Kidney (tissue), 14 donors: ENCODE measurements around the gene KCNN3. TPM values are rescaled to one million over a fixed set of nuclear protein-coding genes. Genes with fewer than 3 reads are reported as not detected.

ENCODE experiments used
- DNase-seq, 5 donors: peaks; one replicate each; pipeline ENCODE4 v3.0.0-alpha.2; 2013 to 2020
- FAIRE-seq: peaks from 2 replicates; lab custom pipeline; 2012; peaks lifted over from hg19 to GRCh38; lab: Jason Lieb, UNC
- H3K27ac ChIP-seq, 2 donors: one replicate each; pipeline ENCODE4 v1.7.0; 2013; ENCODE audit warnings: low read depth in 2 of 2, low read length in 2 of 2, inconsistent platforms in 1 of 2
- H3K27me3 ChIP-seq: one replicate; pipeline ENCODE4 v1.7.1; 2013; ENCODE audit warnings: low read length, inconsistent platforms; ENCODE audit not compliant: control insufficient read depth, insufficient read depth
- H3K36me3 ChIP-seq, 3 donors: one replicate each; pipeline versions ENCODE4 v1.7.0 to v1.7.1; 2013; ENCODE audit warnings: low read length in 3 of 3, control low read depth in 1 of 3, inconsistent platforms in 1 of 3; ENCODE audit not compliant: insufficient read depth in 3 of 3, control insufficient read depth in 2 of 3
- H3K4me1 ChIP-seq, 3 donors: one replicate each; pipeline versions ENCODE4 v1.7.0 to v1.7.1; 2013; ENCODE audit warnings: low read length in 3 of 3, inconsistent platforms in 1 of 3, low read depth in 1 of 3; ENCODE audit not compliant: control insufficient read depth in 2 of 3, insufficient read depth in 2 of 3
- H3K4me3 ChIP-seq, 3 donors: one replicate each; pipeline versions ENCODE4 v1.7.0 to v1.8.1; 2013; ENCODE audit warnings: low read length in 3 of 3, control low read depth in 1 of 3, inconsistent platforms in 1 of 3
- H3K9ac ChIP-seq, 3 donors: one replicate each; pipeline versions ENCODE4 v1.7.0 to v1.7.1; 2013; ENCODE audit warnings: low read length in 3 of 3, control low read depth in 1 of 3, inconsistent platforms in 1 of 3
- H3K9me3 ChIP-seq, 3 donors: one replicate each; pipeline versions ENCODE4 v1.7.0 to v1.7.1; 2013; ENCODE audit warnings: low read length in 3 of 3, control low read depth in 1 of 3, inconsistent platforms in 1 of 3; ENCODE audit not compliant: control insufficient read depth in 2 of 3, insufficient read depth in 1 of 3
- intact Hi-C: fragments of 100-400 bp; cut with DNase I; formaldehyde crosslinking; loops from one replicate; pipeline ENCODE4 v1.11.1; 2022
- polyA plus RNA-seq: library from polyadenylated mRNA; stranded (reverse); fragments of 350-450 nt; fragmentation: Illumina TruSeq; extraction: RNeasy Lipid Tissue Mini Kit (QIAGEN cat#74804); gene quantifications from one replicate; pipeline ENCODE4 v1.2.3, GENCODE V29; 2014; ENCODE audit warnings: low read depth, low replicate concordance; ENCODE audit not compliant: insufficient read depth
- total RNA-seq: library from RNA; stranded (reverse); fragmentation: NEBNext Ultra II Directional; extraction: Animal tissue kit (Norgen Biotek cat#: 25700); gene quantifications from one replicate; pipeline ENCODE4 v1.2.1, GENCODE V29; 2021
- TF ChIP-seq, protein P1 (sequence below): IDR thresholded peaks from 3 replicates; pipeline ENCODE4 v1.5.1; 2012; ENCODE audit warnings: mild to moderate bottlenecking, moderate library complexity, borderline replicate concordance; ENCODE audit not compliant: insufficient read depth; ENCODE audit errors: extremely low read depth
- donor health status: control.
- donor health status: control.
- donor health status: control.
- donor health status: control.
- donor health status: control.
- donor health status: DM: yes; HTN: yes; CAD: no.
- donor health status: Normal renal cell carcinoma (clear cell type).

Gene KCNN3
- total and polyA plus RNA-seq, 2 donors from 2014 or later, result 2.6 to 5.6 TPM

DNA sequence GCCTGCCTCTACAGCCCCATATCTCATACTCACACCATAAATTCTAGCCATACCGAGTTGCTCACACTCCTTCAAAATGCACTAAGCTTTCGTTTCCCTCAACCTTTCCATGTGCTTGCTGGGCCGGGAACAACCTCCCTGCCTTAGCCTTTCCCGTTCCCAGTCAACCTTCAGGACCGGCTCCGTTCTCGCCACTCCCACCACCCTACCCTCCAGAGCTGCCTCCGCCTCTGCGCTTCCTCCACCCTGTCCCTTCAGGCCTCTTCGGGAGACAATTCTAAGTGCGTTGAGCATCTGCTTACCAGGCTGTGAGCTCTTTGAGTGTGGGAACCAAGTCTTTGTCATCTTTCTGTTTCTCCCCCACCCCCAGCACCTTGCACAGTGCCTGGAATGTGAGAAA lies 31.6 kb downstream of the KCNN3 start:
- TF ChIP-seq, protein P1, sequence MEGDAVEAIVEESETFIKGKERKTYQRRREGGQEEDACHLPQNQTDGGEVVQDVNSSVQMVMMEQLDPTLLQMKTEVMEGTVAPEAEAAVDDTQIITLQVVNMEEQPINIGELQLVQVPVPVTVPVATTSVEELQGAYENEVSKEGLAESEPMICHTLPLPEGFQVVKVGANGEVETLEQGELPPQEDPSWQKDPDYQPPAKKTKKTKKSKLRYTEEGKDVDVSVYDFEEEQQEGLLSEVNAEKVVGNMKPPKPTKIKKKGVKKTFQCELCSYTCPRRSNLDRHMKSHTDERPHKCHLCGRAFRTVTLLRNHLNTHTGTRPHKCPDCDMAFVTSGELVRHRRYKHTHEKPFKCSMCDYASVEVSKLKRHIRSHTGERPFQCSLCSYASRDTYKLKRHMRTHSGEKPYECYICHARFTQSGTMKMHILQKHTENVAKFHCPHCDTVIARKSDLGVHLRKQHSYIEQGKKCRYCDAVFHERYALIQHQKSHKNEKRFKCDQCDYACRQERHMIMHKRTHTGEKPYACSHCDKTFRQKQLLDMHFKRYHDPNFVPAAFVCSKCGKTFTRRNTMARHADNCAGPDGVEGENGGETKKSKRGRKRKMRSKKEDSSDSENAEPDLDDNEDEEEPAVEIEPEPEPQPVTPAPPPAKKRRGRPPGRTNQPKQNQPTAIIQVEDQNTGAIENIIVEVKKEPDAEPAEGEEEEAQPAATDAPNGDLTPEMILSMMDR, result no peak
- FAIRE-seq, result no peak
- Histone ChIP-seq H3K9me3 (no peaks in the 10 kb centered on the region), H3K4me1 (peaks cover 3 to 13% (median 6%) of the 10 kb centered on the region in 3 donors), H3K36me3 (no peaks in the 10 kb centered on the region), H3K9ac (no peak overlapping the region), H3K27ac (no peak overlapping the region), H3K4me3 (no peak overlapping the region), H3K27me3 (no peaks in the 10 kb centered on the region)
- intact Hi-C loops, result no loop called here
- no peak for DNase-seq

DNA sequence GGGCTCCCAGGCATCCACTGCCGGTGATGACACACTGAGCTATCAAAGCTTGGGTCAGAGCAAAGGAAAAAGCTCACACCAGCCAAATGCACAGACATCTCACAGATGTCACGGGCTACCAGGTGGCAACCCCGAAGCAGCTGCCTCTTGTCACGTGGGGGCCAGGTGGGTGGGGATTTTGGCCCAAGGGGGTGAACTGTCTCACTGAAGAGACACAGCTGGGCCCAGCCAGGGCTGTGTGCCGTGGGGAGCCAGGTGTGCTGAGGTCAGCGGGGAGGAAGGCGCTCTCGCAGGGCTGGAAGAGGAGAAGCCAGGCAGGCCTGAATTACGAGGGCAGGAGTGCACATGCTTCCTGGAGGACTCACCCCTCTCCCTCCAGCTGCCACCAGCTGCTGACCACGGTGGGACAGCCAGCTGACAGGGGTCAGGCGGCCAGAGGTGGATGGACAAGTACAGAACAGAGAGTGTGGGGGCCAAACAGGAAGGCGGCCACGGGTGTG lies 32.4 kb downstream of the KCNN3 start:
- Histone ChIP-seq H3K4me1 (peaks cover 3 to 17% (median 6%) of the 10 kb centered on the region in 3 donors), H3K27me3 (no peaks in the 10 kb centered on the region), H3K9ac (no peak overlapping the region), H3K9me3 (no peaks in the 10 kb centered on the region), H3K27ac (peak overlapping the region in 1 of 2 donors; percentile 23), H3K36me3 (no peaks in the 10 kb centered on the region), H3K4me3 (no peak overlapping the region)
- FAIRE-seq (no peak), DNase-seq (peak in 4 of 5 donors; percentile 89 to 92 (median 91))
- intact Hi-C loops, result no loop called here
- TF ChIP-seq, protein P1, result no peak

DNA sequence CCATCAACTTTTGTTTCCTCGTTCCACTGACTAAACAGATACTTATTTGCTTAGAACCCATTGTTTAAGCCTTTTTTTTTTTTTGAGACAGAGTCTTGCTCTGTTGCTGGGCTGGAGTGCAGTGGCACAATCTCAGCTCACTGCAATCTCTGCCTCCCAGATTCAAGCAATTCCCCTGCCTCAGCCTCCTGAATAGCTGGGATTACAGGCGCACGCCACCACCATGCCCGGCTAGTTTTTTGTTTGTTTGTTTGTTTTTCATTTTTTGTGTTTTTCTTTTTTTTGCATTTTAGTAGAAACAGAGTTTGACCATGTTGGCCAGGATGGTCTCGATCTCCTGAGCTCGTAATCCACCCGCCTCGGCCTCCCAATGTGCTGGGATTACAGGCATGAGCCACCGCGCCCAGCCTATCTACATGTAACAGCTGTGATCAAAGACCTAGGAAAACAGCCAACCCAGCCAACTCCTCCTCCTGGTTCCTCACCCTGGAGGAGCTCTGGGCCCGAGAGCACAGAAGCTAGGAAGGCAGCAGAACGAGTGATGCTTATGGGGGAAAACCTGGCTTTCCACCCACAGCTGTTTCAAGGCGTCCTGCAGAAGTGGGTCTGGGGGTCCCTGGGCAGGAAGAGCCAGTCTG lies 32.9 kb downstream of the KCNN3 start:
- H3K4me1 ChIP-seq, result peaks cover 3 to 17% (median 6%) of the 10 kb centered on the region in 3 donors
- H3K36me3 ChIP-seq, result no peaks in the 10 kb centered on the region
- TF ChIP-seq, protein P1, result no peak
- no peak overlapping the region for H3K4me3 ChIP-seq
- H3K27ac ChIP-seq, result no peak overlapping the region
- no peak overlapping the region for H3K9ac ChIP-seq
- no peaks in the 10 kb centered on the region for H3K27me3 ChIP-seq
- intact Hi-C loops, result no loop called here
- H3K9me3 ChIP-seq, result no peaks in the 10 kb centered on the region
- DNase-seq (peak in 2 of 5 donors; percentile 50 to 72), FAIRE-seq (no peak)
